Nephron progenitor cell (in vitro differentiated cells): ENCODE measurements around the gene LPCAT4.

Source experiments
- DNase-seq: peaks from one replicate; pipeline ENCODE4 v3.0.0; 2021
- H3K27ac Mint-ChIP-seq: 2 replicates; pipeline ENCODE4 v1.8.0; 2021; ENCODE audit warnings: mild to moderate bottlenecking, moderate library complexity, mixed read lengths
- H3K27me3 Mint-ChIP-seq: 2 replicates; pipeline ENCODE4 v1.8.0; 2021; ENCODE audit warnings: mild to moderate bottlenecking, low read depth, mixed read lengths; ENCODE audit not compliant: poor library complexity
- H3K36me3 Mint-ChIP-seq: 2 replicates; pipeline ENCODE4 v1.8.0; 2021; ENCODE audit warnings: low read depth, mixed read lengths
- H3K4me1 Mint-ChIP-seq: 2 replicates; pipeline ENCODE4 v1.8.0; 2021; ENCODE audit warnings: mixed read lengths
- H3K4me3 Mint-ChIP-seq: 2 replicates; pipeline ENCODE4 v1.8.0; 2021; ENCODE audit warnings: mild to moderate bottlenecking, moderate library complexity, mixed read lengths
- H3K9me3 Mint-ChIP-seq: 2 replicates; pipeline ENCODE4 v1.8.0; 2021; ENCODE audit warnings: mild to moderate bottlenecking, moderate library complexity, mixed read lengths
- TF ChIP-seq, protein P1 (sequence below): fragments of 200-600 bp; sonication (generic); IDR thresholded peaks from 2 replicates; pipeline ENCODE4 v1.5.0; 2021; ENCODE audit warnings: antibody characterized with exemption

The LPCAT4 gene

DNA sequence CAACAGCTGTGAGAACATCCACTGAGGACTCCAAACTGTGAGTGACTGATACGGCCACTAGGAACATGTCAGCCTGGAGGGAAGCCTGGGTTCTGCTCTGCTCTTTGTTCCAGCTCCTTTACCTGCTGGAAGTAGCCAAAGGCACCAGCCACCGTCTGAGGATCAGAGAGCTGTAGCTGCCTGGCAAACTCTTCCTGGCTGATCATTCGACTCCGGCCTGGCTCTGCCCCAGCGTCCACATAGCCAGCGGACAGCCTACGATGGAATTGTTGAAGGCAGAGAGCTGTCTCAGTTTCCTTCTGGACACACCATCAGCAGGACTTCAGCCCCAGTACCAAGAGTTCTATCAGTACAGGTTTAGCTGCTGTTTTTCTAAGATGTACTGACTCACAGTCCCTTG, 5.7 kb downstream of the LPCAT4 start:
- H3K36me3 Mint-ChIP-seq = peaks cover 37% of the 10 kb centered on the region
- no peaks in the 10 kb centered on the region for H3K9me3 Mint-ChIP-seq

DNA sequence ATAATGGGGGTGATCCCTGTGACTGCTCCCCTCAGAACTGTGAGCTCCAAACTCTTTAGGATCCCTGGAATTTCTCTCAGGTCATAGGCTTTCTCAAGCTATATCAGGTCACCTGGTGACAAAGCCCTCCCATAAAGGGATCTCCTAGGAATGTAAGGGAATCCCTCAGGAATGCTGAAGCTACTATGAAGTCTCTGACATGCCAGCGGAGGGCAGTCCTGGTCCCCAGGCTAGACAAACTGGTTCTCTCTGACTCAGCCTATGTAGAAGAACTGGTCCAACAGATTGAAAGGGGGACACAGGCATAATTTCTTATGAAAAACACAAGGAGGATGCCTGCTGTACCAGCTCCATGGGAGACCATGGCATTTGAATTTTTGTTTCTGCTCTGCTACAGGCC, 6.7 kb downstream of the LPCAT4 start:
- Mint-ChIP-seq H3K4me3 (no peak overlapping the region), H3K4me1 (peaks cover 14% of the 10 kb centered on the region), H3K9me3 (no peaks in the 10 kb centered on the region), H3K27ac (peak overlapping the region; percentile 5), H3K27me3 (peaks cover 3% of the 10 kb centered on the region), H3K36me3 (peaks cover 44% of the 10 kb centered on the region)
- DNase-seq = no peak
- TF ChIP-seq, protein P1, sequence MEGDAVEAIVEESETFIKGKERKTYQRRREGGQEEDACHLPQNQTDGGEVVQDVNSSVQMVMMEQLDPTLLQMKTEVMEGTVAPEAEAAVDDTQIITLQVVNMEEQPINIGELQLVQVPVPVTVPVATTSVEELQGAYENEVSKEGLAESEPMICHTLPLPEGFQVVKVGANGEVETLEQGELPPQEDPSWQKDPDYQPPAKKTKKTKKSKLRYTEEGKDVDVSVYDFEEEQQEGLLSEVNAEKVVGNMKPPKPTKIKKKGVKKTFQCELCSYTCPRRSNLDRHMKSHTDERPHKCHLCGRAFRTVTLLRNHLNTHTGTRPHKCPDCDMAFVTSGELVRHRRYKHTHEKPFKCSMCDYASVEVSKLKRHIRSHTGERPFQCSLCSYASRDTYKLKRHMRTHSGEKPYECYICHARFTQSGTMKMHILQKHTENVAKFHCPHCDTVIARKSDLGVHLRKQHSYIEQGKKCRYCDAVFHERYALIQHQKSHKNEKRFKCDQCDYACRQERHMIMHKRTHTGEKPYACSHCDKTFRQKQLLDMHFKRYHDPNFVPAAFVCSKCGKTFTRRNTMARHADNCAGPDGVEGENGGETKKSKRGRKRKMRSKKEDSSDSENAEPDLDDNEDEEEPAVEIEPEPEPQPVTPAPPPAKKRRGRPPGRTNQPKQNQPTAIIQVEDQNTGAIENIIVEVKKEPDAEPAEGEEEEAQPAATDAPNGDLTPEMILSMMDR = no peak

More for the DNA sequence above, 5.7 kb downstream of the LPCAT4 start:
- H3K27me3 Mint-ChIP-seq = peaks cover 3% of the 10 kb centered on the region
- TF ChIP-seq, protein P1 = no peak
- H3K4me1 Mint-ChIP-seq = peaks cover 24% of the 10 kb centered on the region
- H3K27ac Mint-ChIP-seq = peak overlapping the region; percentile 64
- H3K4me3 Mint-ChIP-seq = no peak overlapping the region
- no peak for DNase-seq

DNA sequence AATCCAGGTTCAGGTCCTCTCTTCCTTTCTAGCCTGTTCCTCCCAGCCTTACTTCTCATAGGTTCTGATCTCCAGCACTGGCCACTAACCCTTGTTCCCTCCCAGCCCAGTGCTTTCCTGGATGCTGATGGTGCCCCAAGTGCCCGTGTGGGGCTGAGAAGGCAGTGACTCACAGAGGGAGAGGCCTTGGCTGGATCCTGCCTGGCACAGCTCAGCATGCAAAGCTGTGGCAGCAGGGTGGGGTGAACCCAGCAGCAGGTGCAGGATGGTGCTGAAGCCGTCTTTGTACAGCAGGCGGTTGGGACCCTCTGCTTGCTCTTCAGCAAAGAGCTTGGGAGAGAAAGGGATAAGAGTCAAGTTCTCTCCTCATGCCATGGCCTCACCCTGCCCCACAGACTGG, 7.6 kb downstream of the LPCAT4 start:
- TF ChIP-seq, protein P1 = no peak
- Mint-ChIP-seq H3K27ac (no peak overlapping the region), H3K36me3 (peaks cover 47% of the 10 kb centered on the region), H3K4me1 (peaks cover 6% of the 10 kb centered on the region), H3K27me3 (peaks cover 3% of the 10 kb centered on the region), H3K4me3 (no peak overlapping the region), H3K9me3 (no peaks in the 10 kb centered on the region)
- no peak for DNase-seq

DNA sequence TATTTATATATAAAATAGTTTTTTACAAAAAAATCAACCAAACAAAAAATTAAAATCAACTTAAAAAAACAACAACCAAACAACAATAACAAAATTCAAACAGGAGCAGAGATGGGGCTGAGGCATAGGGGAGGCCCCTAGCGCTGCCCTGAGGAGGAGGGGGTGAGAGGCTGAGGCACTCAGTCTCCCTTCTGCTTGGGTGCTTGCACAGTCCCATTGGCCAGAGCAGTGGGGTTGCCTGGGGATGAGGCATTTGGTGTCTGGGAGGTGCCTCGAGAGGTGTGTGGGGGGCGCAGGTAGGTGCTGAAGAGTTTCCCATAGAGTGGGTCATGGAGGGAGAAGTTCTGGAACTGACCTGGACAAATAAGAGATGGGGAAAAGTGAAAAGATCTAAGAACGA, 8.0 kb downstream of the LPCAT4 start:
- no peak for DNase-seq
- TF ChIP-seq, protein P1 = no peak
- H3K36me3 Mint-ChIP-seq = peaks cover 50% of the 10 kb centered on the region
- H3K9me3 Mint-ChIP-seq = no peaks in the 10 kb centered on the region
- H3K27ac Mint-ChIP-seq = no peak overlapping the region
- no peak overlapping the region for H3K4me3 Mint-ChIP-seq
- peaks cover 6% of the 10 kb centered on the region for H3K4me1 Mint-ChIP-seq
- peaks cover 3% of the 10 kb centered on the region for H3K27me3 Mint-ChIP-seq

DNA sequence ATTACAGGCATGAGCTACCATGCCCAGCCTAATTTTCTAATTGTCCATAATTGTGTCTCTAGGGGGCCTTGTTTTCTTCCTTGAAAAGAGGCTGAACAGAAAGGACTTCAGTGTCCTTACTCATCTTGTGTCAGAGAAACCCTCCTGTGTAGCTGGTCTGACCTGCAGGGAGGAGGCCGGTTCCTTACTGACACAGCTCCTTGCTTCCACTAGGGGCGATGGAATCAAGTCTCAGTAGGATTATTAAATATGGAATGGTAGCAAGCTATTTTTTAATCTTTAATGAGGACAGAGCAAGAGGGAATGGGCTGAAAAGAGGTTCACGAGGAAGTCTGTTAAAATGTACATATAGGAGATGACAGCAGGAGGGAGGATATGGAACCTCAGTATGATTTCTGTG, 8.6 kb downstream of the LPCAT4 start:
- H3K27ac Mint-ChIP-seq = no peak overlapping the region
- peaks cover 54% of the 10 kb centered on the region for H3K36me3 Mint-ChIP-seq
- no peak overlapping the region for H3K4me3 Mint-ChIP-seq
- H3K27me3 Mint-ChIP-seq = peaks cover 3% of the 10 kb centered on the region
- H3K9me3 Mint-ChIP-seq = no peaks in the 10 kb centered on the region
- no peak for DNase-seq
- peaks cover 11% of the 10 kb centered on the region for H3K4me1 Mint-ChIP-seq
- TF ChIP-seq, protein P1 = no peak

DNA sequence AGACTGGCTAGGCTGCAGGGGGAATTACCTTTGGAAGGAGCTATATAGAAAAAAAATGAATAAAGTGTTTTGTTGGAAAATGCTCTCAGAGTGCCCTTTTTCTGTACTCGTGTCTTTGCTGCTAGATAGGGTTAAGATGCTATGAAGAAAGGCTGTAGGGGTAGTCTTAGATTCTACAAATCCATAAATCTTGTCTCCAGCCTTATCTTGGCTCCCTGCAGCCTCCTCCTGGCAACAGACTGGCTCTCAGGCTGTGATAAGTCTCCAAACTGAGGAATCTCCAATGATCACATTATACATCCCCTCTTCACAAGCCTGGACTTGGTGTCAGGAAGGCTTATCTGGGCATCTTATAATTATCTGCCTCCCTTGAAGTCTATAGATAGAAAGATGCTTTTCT, 9.3 kb downstream of the LPCAT4 start:
- H3K4me1 Mint-ChIP-seq = peaks cover 8% of the 10 kb centered on the region
- no peak overlapping the region for H3K27ac Mint-ChIP-seq
- TF ChIP-seq, protein P1 = no peak
- peaks cover 51% of the 10 kb centered on the region for H3K36me3 Mint-ChIP-seq
- no peaks in the 10 kb centered on the region for H3K9me3 Mint-ChIP-seq
- no peak for DNase-seq
- peaks cover 3% of the 10 kb centered on the region for H3K27me3 Mint-ChIP-seq
- no peak overlapping the region for H3K4me3 Mint-ChIP-seq
